H9 (cell line): ENCODE measurements around the gene ARID1B. TPM values are rescaled to one million over a fixed set of nuclear protein-coding genes. Genes with fewer than 3 reads are reported as not detected.

Source experiments
- DNase-seq: peaks from one replicate; pipeline ENCODE4 v3.0.0-alpha.2; 2017
- H2AFZ ChIP-seq: one replicate; pipeline ENCODE4 v1.6.1; 2013; ENCODE audit warnings: mild to moderate bottlenecking, low read length, control low read depth, moderate library complexity
- H2AK5ac ChIP-seq: 2 replicates; pipeline ENCODE4 v1.6.1; 2013; ENCODE audit warnings: low read length, control low read depth, mixed read lengths; ENCODE audit not compliant: insufficient read length
- H2BK120ac ChIP-seq: one replicate; pipeline ENCODE4 v1.6.1; 2013; ENCODE audit warnings: low read depth, mild to moderate bottlenecking, low read length, control low read depth, inconsistent platforms; ENCODE audit not compliant: poor library complexity, severe bottlenecking
- H2BK12ac ChIP-seq: 2 replicates; pipeline ENCODE4 v1.6.1; 2013; ENCODE audit warnings: low read length, control low read depth, mixed read lengths, low read depth; ENCODE audit not compliant: insufficient read length
- H2BK15ac ChIP-seq: 2 replicates; pipeline ENCODE4 v1.6.1; 2013; ENCODE audit warnings: low read depth, low read length, control low read depth
- H2BK20ac ChIP-seq: one replicate; pipeline ENCODE4 v1.6.1; 2013; ENCODE audit warnings: low read depth, mild to moderate bottlenecking, low read length, control low read depth, inconsistent platforms; ENCODE audit not compliant: poor library complexity, severe bottlenecking
- H2BK5ac ChIP-seq: 2 replicates; pipeline ENCODE4 v1.6.1; 2013; ENCODE audit warnings: low read length, control low read depth, mixed read lengths; ENCODE audit not compliant: insufficient read length
- H3K14ac ChIP-seq: 2 replicates; pipeline ENCODE4 v1.6.1; 2013; ENCODE audit warnings: low read length, control low read depth; ENCODE audit not compliant: insufficient read depth
- H3K18ac ChIP-seq: 2 replicates; pipeline ENCODE4 v1.6.1; 2013; ENCODE audit warnings: low read depth, mild to moderate bottlenecking, mixed read lengths, low read length, control low read depth; ENCODE audit not compliant: insufficient read length
- H3K23ac ChIP-seq: 2 replicates; pipeline ENCODE4 v1.6.1; 2013; ENCODE audit warnings: low read length, control low read depth, mixed read lengths, low read depth; ENCODE audit not compliant: insufficient read length
- H3K23me2 ChIP-seq: 2 replicates; pipeline ENCODE4 v1.6.1; 2013; ENCODE audit warnings: low read depth, mild to moderate bottlenecking, mixed read lengths, low read length, control low read depth; ENCODE audit not compliant: insufficient read length, poor library complexity, severe bottlenecking
- H3K27ac ChIP-seq: 2 replicates; pipeline ENCODE4 v1.5.1; 2013; ENCODE audit warnings: low read length, control low read depth, mixed read lengths, low read depth; ENCODE audit not compliant: insufficient read length
- H3K27me3 ChIP-seq: 2 replicates; pipeline ENCODE4 v1.6.1; 2013; ENCODE audit warnings: low read length, control low read depth, inconsistent platforms; ENCODE audit not compliant: insufficient read depth
- H3K4ac ChIP-seq: 2 replicates; pipeline ENCODE4 v1.6.1; 2013; ENCODE audit warnings: low read depth, mild to moderate bottlenecking, control low read depth, inconsistent platforms, low read length, moderate library complexity
- H3K4me1 ChIP-seq: 2 replicates; pipeline ENCODE4 v1.6.1; 2013; ENCODE audit warnings: low read length, control low read depth, inconsistent platforms; ENCODE audit not compliant: insufficient read depth
- H3K4me2 ChIP-seq: 2 replicates; pipeline ENCODE4 v1.6.1; 2013; ENCODE audit warnings: low read length, control low read depth, mixed read lengths; ENCODE audit not compliant: insufficient read length, insufficient read depth
- H3K56ac ChIP-seq: 2 replicates; pipeline ENCODE4 v1.6.1; 2013; ENCODE audit warnings: low read depth, mild to moderate bottlenecking, mixed read lengths, low read length, control low read depth; ENCODE audit not compliant: insufficient read length
- H3K79me1 ChIP-seq: 2 replicates; pipeline ENCODE4 v1.6.1; 2013; ENCODE audit warnings: low read depth, mild to moderate bottlenecking, moderate library complexity, low read length, control low read depth, inconsistent platforms; ENCODE audit not compliant: insufficient read depth, poor library complexity, severe bottlenecking
- H3K79me2 ChIP-seq: 2 replicates; pipeline ENCODE4 v1.6.1; 2013; ENCODE audit warnings: low read length, control low read depth, inconsistent platforms; ENCODE audit not compliant: insufficient read depth
- H3K9ac ChIP-seq: 2 replicates; pipeline ENCODE4 v1.6.1; 2013; ENCODE audit warnings: low read length, control low read depth, mixed read lengths; ENCODE audit not compliant: insufficient read length; ENCODE audit errors: extremely low read depth
- H3K9me3 ChIP-seq: one replicate; pipeline ENCODE4 v1.6.1; 2013; ENCODE audit warnings: low read depth, low read length, inconsistent platforms; ENCODE audit not compliant: control insufficient read depth
- H3T11ph ChIP-seq: one replicate; pipeline ENCODE4 v1.6.1; 2013; ENCODE audit warnings: mild to moderate bottlenecking, low read length, control low read depth, inconsistent platforms
- H4K20me1 ChIP-seq: one replicate; pipeline ENCODE4 v1.6.1; 2013; ENCODE audit not compliant: control insufficient read depth, insufficient read length, insufficient read depth
- H4K5ac ChIP-seq: 2 replicates; pipeline ENCODE4 v1.6.1; 2013; ENCODE audit warnings: low read depth, mild to moderate bottlenecking, mixed read lengths, low read length, control low read depth; ENCODE audit not compliant: insufficient read length
- H4K8ac ChIP-seq: replicated peaks from 2 replicates; pipeline ENCODE4 v1.6.1; 2013; ENCODE audit warnings: low read length, control low read depth, mixed read lengths, low read depth; ENCODE audit not compliant: insufficient read length
- H4K91ac ChIP-seq: 2 replicates; pipeline ENCODE4 v1.6.1; 2013; ENCODE audit warnings: low read depth, mild to moderate bottlenecking, moderate library complexity, mixed read lengths, low read length, control low read depth; ENCODE audit not compliant: insufficient read length
- H3K27ac Mint-ChIP-seq, 3 experiments: 2 replicates in 2 of 3; 3 replicates in 1 of 3; pipeline ENCODE4 v1.8.0; 2020 to 2021; ENCODE audit warnings: mixed read lengths in 3 of 3, mild to moderate bottlenecking in 1 of 3, moderate library complexity in 1 of 3
- H3K27me3 Mint-ChIP-seq: 2 replicates; pipeline ENCODE4 v1.8.0; 2021; ENCODE audit warnings: low read depth, mild to moderate bottlenecking, moderate library complexity, mixed read lengths
- H3K36me3 Mint-ChIP-seq, 3 experiments: 2 replicates in 2 of 3; 3 replicates in 1 of 3; pipeline ENCODE4 v1.8.0; 2020 to 2021; ENCODE audit warnings: low read depth in 3 of 3, mixed read lengths in 3 of 3; ENCODE audit not compliant: insufficient read depth in 1 of 3
- H3K4me1 Mint-ChIP-seq, 2 experiments: 2 replicates each; pipeline ENCODE4 v1.8.0; 2020; ENCODE audit warnings: mixed read lengths in 2 of 2
- H3K4me3 Mint-ChIP-seq, 2 experiments: 2 replicates in 1 of 2; 3 replicates in 1 of 2; pipeline ENCODE4 v1.8.0; 2020 to 2021; ENCODE audit warnings: mild to moderate bottlenecking in 2 of 2, mixed read lengths in 2 of 2, moderate library complexity in 1 of 2
- H3K9me3 Mint-ChIP-seq, 2 experiments: 2 replicates in 1 of 2; 3 replicates in 1 of 2; pipeline ENCODE4 v1.8.0; 2020; ENCODE audit warnings: mild to moderate bottlenecking in 2 of 2, mixed read lengths in 2 of 2, moderate library complexity in 1 of 2
- WGBS: extraction: QIAGEN DNeasy Blood & Tissue Kit; methylation state at CpG from one replicate; pipeline ENCODE4 v1.1.7; 2013; ENCODE audit warnings: missing lambda C conversion rate, low lambda C conversion rate, mixed read lengths; ENCODE audit not compliant: insufficient read length; ENCODE audit errors: extremely low coverage; 5-methylcytosine and 5-hydroxymethylcytosine counted together
- total RNA-seq: library from RNA; stranded (reverse); gene quantifications from 2 replicates; pipeline ENCODE4 v1.2.1, GENCODE V29; 2021
- TF ChIP-seq, protein P1 (sequence below): fragments of 200-600 bp; sonication (generic); conservative IDR thresholded peaks from 3 replicates; pipeline ENCODE4 v1.8.0; 2021; ENCODE audit warnings: antibody characterized with exemption, mild to moderate bottlenecking

The ARID1B gene
- total RNA-seq, 1 experiment from 2014 or later = 88.2 TPM

DNA sequence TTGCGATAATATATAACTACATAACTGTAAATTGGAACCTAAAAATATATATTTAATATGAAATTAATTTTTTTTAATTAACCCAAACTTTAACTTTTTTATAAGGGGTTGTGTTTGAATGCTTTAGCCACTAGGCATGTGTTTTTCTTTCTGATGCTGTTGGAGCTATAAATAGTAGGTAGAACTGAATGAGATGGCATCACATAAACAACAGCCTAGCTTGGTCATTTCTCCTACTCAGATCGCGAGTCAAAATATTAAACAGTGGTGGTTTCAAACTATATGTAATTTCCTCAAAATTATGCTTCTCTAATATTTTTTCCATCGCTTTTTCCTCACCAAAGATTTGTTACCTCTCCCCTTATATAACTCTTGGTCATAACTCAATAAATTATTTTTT lies 243.2 kb downstream of the ARID1B start:
- Histone ChIP-seq H4K20me1 (no peaks in the 10 kb centered on the region), H3K56ac (no peak overlapping the region), H3K9me3 (no peaks in the 10 kb centered on the region), H2BK5ac (no peak overlapping the region), H3T11ph (no peak overlapping the region), H4K91ac (no peak overlapping the region), H3K27ac (peak overlapping the region; percentile 54), H4K5ac (no peak overlapping the region), H2AK5ac (no peak overlapping the region), H3K79me2 (peaks cover 14% of the 10 kb centered on the region; the same call in 1 of the 2 replicates), H2BK20ac (no peak overlapping the region), H3K14ac (no peak overlapping the region), H3K27me3 (no peaks in the 10 kb centered on the region), H2BK15ac (no peak overlapping the region), H3K23ac (no peak overlapping the region), H3K18ac (no peak overlapping the region), H2BK12ac (no peak overlapping the region), H3K9ac (peak overlapping the region; percentile 76), H3K4me2 (peak overlapping the region; percentile 39), H3K4me1 (peaks cover 3% of the 10 kb centered on the region; the same call in 1 of the 2 replicates), H3K79me1 (no peaks in the 10 kb centered on the region), H3K4ac (no peak overlapping the region), H2BK120ac (no peak overlapping the region), H3K23me2 (peaks cover 3% of the 10 kb centered on the region), H4K8ac (no peak overlapping the region), H2AFZ (no peak overlapping the region)
- peaks cover 0 to 6% of the 10 kb centered on the region in 2 experiments; a peak in 1 of 5 replicates for H3K9me3 Mint-ChIP-seq
- WGBS = no CpG with 5 or more reads among the region's 4 CpGs
- peaks cover 42 to 46% of the 10 kb centered on the region in 2 experiments for H3K4me1 Mint-ChIP-seq
- peaks cover 0 to 5% (median 3%) of the 10 kb centered on the region in 3 experiments; a peak in 4 of 7 replicates for H3K36me3 Mint-ChIP-seq
- TF ChIP-seq, protein P1, sequence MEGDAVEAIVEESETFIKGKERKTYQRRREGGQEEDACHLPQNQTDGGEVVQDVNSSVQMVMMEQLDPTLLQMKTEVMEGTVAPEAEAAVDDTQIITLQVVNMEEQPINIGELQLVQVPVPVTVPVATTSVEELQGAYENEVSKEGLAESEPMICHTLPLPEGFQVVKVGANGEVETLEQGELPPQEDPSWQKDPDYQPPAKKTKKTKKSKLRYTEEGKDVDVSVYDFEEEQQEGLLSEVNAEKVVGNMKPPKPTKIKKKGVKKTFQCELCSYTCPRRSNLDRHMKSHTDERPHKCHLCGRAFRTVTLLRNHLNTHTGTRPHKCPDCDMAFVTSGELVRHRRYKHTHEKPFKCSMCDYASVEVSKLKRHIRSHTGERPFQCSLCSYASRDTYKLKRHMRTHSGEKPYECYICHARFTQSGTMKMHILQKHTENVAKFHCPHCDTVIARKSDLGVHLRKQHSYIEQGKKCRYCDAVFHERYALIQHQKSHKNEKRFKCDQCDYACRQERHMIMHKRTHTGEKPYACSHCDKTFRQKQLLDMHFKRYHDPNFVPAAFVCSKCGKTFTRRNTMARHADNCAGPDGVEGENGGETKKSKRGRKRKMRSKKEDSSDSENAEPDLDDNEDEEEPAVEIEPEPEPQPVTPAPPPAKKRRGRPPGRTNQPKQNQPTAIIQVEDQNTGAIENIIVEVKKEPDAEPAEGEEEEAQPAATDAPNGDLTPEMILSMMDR = no peak
- no peak for DNase-seq
- H3K27ac Mint-ChIP-seq = peak overlapping the region in 2 of 3 experiments; percentile 55 to 82; a peak in 3 of 7 replicates
- peak overlapping the region; percentile 87 to 94 for H3K4me3 Mint-ChIP-seq
- H3K27me3 Mint-ChIP-seq = no peaks in the 10 kb centered on the region; the same call in 1 of the 2 replicates
